ENCODE measurements around the gene CTRL. TPM values are rescaled to one million over a fixed set of nuclear protein-coding genes. Genes with fewer than 3 reads are reported as not detected.

CTRL gene
- total RNA-seq, 6 experiments from 2014 or later = 0.25 to 0.63 (median 0.43) TPM

- Mint-ChIP-seq H3K4me3 (no peak overlapping the region), H3K36me3 (ENCODE audit: low read depth) (peaks cover 19% of the 10 kb centered on the region; the same call in 1 of the 2 replicates), H3K27me3 (ENCODE audit: insufficient read depth) (peaks cover 11% of the 10 kb centered on the region), H3K9me3 (no peaks in the 10 kb centered on the region), H3K27ac (no peak overlapping the region), H3K4me1 (ENCODE audit: low read depth) (no peaks in the 10 kb centered on the region)
- no peak for DNase-seq
- no peak for TF ChIP-seq CTCF (IDR thresholded peaks at IDR 0.05)
These were observed 13.2 kb upstream of the CTRL start for GRCh38 chr16:67944690-67945391.

- no peak for TF ChIP-seq CTCF (IDR thresholded peaks at IDR 0.05)
- H3K27ac Mint-ChIP-seq = no peak within 1 kb of the TSS
- H3K27me3 Mint-ChIP-seq (ENCODE audit: insufficient read depth) = peaks cover 13% of the 10 kb centered on the region
- no peak for DNase-seq
- no peaks in the 10 kb centered on the region for H3K4me1 Mint-ChIP-seq (ENCODE audit: low read depth)
- peaks cover 21% of the 10 kb centered on the region; the same call in 1 of the 2 replicates for H3K36me3 Mint-ChIP-seq (ENCODE audit: low read depth)
- H3K9me3 Mint-ChIP-seq = no peaks in the 10 kb centered on the region
- H3K4me3 Mint-ChIP-seq = no peak within 1 kb of the TSS
These were observed 12.2 kb upstream of the CTRL start, which contains the start of gene LCAT for GRCh38 chr16:67943619-67944504. Gene LCAT, minus strand, starts transcription at chr16:67944120. Its CDS starts 19 bp downstream, at chr16:67944101.

- H3K9me3 Mint-ChIP-seq = no peaks in the 10 kb centered on the region
- no peaks in the 10 kb centered on the region for H3K4me1 Mint-ChIP-seq (ENCODE audit: low read depth)
- H3K27ac Mint-ChIP-seq = no peak overlapping the region
- H3K36me3 Mint-ChIP-seq (ENCODE audit: low read depth) = peaks cover 18% of the 10 kb centered on the region; the same call in 1 of the 2 replicates
- no peak for TF ChIP-seq CTCF (IDR thresholded peaks at IDR 0.05)
- no peak overlapping the region for H3K4me3 Mint-ChIP-seq
- DNase-seq = no peak
- peaks cover 13% of the 10 kb centered on the region for H3K27me3 Mint-ChIP-seq (ENCODE audit: insufficient read depth)
These were observed 11.6 kb upstream of the CTRL start for GRCh38 chr16:67943256-67943618.

- Mint-ChIP-seq H3K27ac (no peak overlapping the region), H3K4me3 (no peak overlapping the region), H3K27me3 (ENCODE audit: insufficient read depth) (peaks cover 13% of the 10 kb centered on the region), H3K4me1 (ENCODE audit: low read depth) (no peaks in the 10 kb centered on the region), H3K36me3 (ENCODE audit: low read depth) (peaks cover 15% of the 10 kb centered on the region; the same call in 1 of the 2 replicates), H3K9me3 (no peaks in the 10 kb centered on the region)
- no peak for TF ChIP-seq CTCF (IDR thresholded peaks at IDR 0.05)
- DNase-seq = no peak
These were observed 11.0 kb upstream of the CTRL start for GRCh38 chr16:67942510-67943255.

GRCh38 chr16:67942200-67942509 is 10.5 kb upstream of the CTRL start:
- peaks cover 4% of the 10 kb centered on the region for H3K4me1 Mint-ChIP-seq (ENCODE audit: low read depth)
- no peak overlapping the region for H3K4me3 Mint-ChIP-seq
- peak overlapping the region; percentile 44; the same call in 1 of the 2 replicates for H3K27ac Mint-ChIP-seq
- H3K36me3 Mint-ChIP-seq (ENCODE audit: low read depth) = peaks cover 15% of the 10 kb centered on the region; the same call in 1 of the 2 replicates
- DNase-seq = no peak
- TF ChIP-seq CTCF (IDR thresholded peaks at IDR 0.05) = peak; percentile 80
- peaks cover 15% of the 10 kb centered on the region for H3K27me3 Mint-ChIP-seq (ENCODE audit: insufficient read depth)
- no peaks in the 10 kb centered on the region for H3K9me3 Mint-ChIP-seq

Data from HFFc6 (cell line).